Measurements from ENCODE around the gene DIPK1C.

DNA sequence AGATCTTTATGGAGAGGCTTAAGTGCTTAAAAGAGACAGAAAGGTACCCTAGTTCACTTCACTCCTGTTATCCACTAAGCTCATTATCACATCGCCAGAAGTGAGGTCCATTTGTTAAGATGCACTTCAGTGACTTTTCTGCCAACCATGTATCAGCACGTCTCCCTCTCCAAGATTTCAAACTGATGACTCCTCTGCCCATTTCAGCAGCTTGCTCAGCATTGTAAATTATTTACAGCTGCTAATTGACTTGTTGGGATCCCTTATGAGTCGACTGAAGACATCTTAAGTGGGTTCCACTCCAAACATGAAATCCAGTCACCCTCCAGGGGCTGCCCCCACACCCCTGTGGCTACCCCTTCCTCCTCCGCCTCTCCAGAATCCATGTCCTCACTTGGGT is 37.3 kb downstream of the DIPK1C start:
- TF ChIP-seq, protein P1, sequence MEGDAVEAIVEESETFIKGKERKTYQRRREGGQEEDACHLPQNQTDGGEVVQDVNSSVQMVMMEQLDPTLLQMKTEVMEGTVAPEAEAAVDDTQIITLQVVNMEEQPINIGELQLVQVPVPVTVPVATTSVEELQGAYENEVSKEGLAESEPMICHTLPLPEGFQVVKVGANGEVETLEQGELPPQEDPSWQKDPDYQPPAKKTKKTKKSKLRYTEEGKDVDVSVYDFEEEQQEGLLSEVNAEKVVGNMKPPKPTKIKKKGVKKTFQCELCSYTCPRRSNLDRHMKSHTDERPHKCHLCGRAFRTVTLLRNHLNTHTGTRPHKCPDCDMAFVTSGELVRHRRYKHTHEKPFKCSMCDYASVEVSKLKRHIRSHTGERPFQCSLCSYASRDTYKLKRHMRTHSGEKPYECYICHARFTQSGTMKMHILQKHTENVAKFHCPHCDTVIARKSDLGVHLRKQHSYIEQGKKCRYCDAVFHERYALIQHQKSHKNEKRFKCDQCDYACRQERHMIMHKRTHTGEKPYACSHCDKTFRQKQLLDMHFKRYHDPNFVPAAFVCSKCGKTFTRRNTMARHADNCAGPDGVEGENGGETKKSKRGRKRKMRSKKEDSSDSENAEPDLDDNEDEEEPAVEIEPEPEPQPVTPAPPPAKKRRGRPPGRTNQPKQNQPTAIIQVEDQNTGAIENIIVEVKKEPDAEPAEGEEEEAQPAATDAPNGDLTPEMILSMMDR (IDR thresholded peaks at IDR 0.05): no peak
- TF ChIP-seq POLR2AphosphoS5 (IDR thresholded peaks at IDR 0.05) (no peak), EP300 (IDR thresholded peaks at IDR 0.05) (no peak), POLR2A (IDR thresholded peaks at IDR 0.05) (no peak)

Measured in gastroesophageal sphincter (tissue), 3 donors.